ENCODE results near the gene BMP5. TPM values are rescaled to one million over a fixed set of nuclear protein-coding genes. Genes with fewer than 3 reads are reported as not detected.

Gene BMP5
- total RNA-seq, 1 donor from 2014 or later = 0.50 TPM

- TF ChIP-seq CTCF (IDR thresholded peaks at IDR 0.05; ENCODE audit: insufficient read depth, low read depth, low read length) = no peak
- TF ChIP-seq EZH2 (IDR thresholded peaks at IDR 0.05; ENCODE audit: insufficient read depth, low read length) = no peak
- FAIRE-seq = no peak
- no peaks in the 10 kb centered on the region for H3K36me3 Mint-ChIP-seq (ENCODE audit: low read depth, unreplicated experiment)
Observed at GRCh38 chr6:55714831-55715230, 160.6 kb downstream of the BMP5 start.

GRCh38 chr6:55713436-55713835 is 162.0 kb downstream of the BMP5 start:
- no peaks in the 10 kb centered on the region for H3K9me3 ChIP-seq (ENCODE audit: insufficient read depth, low read depth, low read length)
- H3K36me3 ChIP-seq (ENCODE audit: insufficient read depth, low read length) = no peaks in the 10 kb centered on the region
- Mint-ChIP-seq H3K27me3 (ENCODE audit: low read depth, unreplicated experiment) (no peaks in the 10 kb centered on the region), H3K9me3 (ENCODE audit: unreplicated experiment) (no peaks in the 10 kb centered on the region), H3K4me1 (ENCODE audit: low read depth, unreplicated experiment) (peaks cover 2% of the 10 kb centered on the region), H3K36me3 (ENCODE audit: low read depth, unreplicated experiment) (no peaks in the 10 kb centered on the region), H3K27ac (ENCODE audit: unreplicated experiment) (no peak overlapping the region), H3K4me3 (ENCODE audit: unreplicated experiment) (no peak overlapping the region)
- H4K20me1 ChIP-seq (ENCODE audit: insufficient read depth, low read length) = no peaks in the 10 kb centered on the region
- TF ChIP-seq CTCF (IDR thresholded peaks at IDR 0.05; ENCODE audit: insufficient read depth, low read depth, low read length) = no peak
- no peaks in the 10 kb centered on the region for H3K79me2 ChIP-seq (ENCODE audit: insufficient read depth, low read length)
- FAIRE-seq (no peak), DNase-seq (ENCODE audit: low read depth) (no peak)
- H3K27ac ChIP-seq (ENCODE audit: low read depth, low read length) = no peak overlapping the region
- no peak overlapping the region for H3K4me2 ChIP-seq (ENCODE audit: low read length)
- no peak overlapping the region for H3K4me3 ChIP-seq (ENCODE audit: insufficient read depth, low read depth, low read length)
- no peaks in the 10 kb centered on the region for H3K4me1 ChIP-seq (ENCODE audit: insufficient read depth, low read length)
- H3K9ac ChIP-seq (ENCODE audit: low read length) = no peak overlapping the region
- H3K27me3 ChIP-seq (ENCODE audit: insufficient read depth, low read length) = no peaks in the 10 kb centered on the region
- H2AFZ ChIP-seq (ENCODE audit: low read depth, low read length) = no peak overlapping the region

More at GRCh38 chr6:55714831-55715230, 160.6 kb downstream of the BMP5 start:
- Histone ChIP-seq H3K27ac (ENCODE audit: low read depth, low read length) (no peak overlapping the region), H2AFZ (ENCODE audit: low read depth, low read length) (no peak overlapping the region), H3K9me3 (ENCODE audit: insufficient read depth, low read depth, low read length) (no peaks in the 10 kb centered on the region), H3K4me1 (ENCODE audit: insufficient read depth, low read length) (no peaks in the 10 kb centered on the region), H3K79me2 (ENCODE audit: insufficient read depth, low read length) (no peaks in the 10 kb centered on the region), H3K36me3 (ENCODE audit: insufficient read depth, low read length) (no peaks in the 10 kb centered on the region), H4K20me1 (ENCODE audit: insufficient read depth, low read length) (no peaks in the 10 kb centered on the region), H3K4me2 (ENCODE audit: low read length) (no peak overlapping the region), H3K27me3 (ENCODE audit: insufficient read depth, low read length) (no peaks in the 10 kb centered on the region), H3K9ac (ENCODE audit: low read length) (no peak overlapping the region), H3K4me3 (ENCODE audit: insufficient read depth, low read depth, low read length) (no peak overlapping the region)
- Mint-ChIP-seq H3K4me3 (ENCODE audit: unreplicated experiment) (no peak overlapping the region), H3K4me1 (ENCODE audit: low read depth, unreplicated experiment) (peaks cover 2% of the 10 kb centered on the region), H3K9me3 (ENCODE audit: unreplicated experiment) (no peaks in the 10 kb centered on the region), H3K27ac (ENCODE audit: unreplicated experiment) (no peak overlapping the region), H3K27me3 (ENCODE audit: low read depth, unreplicated experiment) (no peaks in the 10 kb centered on the region)
- DNase-seq (ENCODE audit: low read depth) = no peak

GRCh38 chr6:55708711-55709110 is 166.7 kb downstream of the BMP5 start:
- Histone ChIP-seq H3K9ac (ENCODE audit: low read length) (no peak overlapping the region), H3K9me3 (ENCODE audit: insufficient read depth, low read depth, low read length) (no peaks in the 10 kb centered on the region), H3K4me2 (ENCODE audit: low read length) (no peak overlapping the region), H3K79me2 (ENCODE audit: insufficient read depth, low read length) (no peaks in the 10 kb centered on the region), H3K36me3 (ENCODE audit: insufficient read depth, low read length) (no peaks in the 10 kb centered on the region), H4K20me1 (ENCODE audit: insufficient read depth, low read length) (no peaks in the 10 kb centered on the region), H3K4me3 (ENCODE audit: insufficient read depth, low read depth, low read length) (no peak overlapping the region), H3K4me1 (ENCODE audit: insufficient read depth, low read length) (peaks cover 5% of the 10 kb centered on the region), H3K27ac (ENCODE audit: low read depth, low read length) (no peak overlapping the region), H3K27me3 (ENCODE audit: insufficient read depth, low read length) (no peaks in the 10 kb centered on the region), H2AFZ (ENCODE audit: low read depth, low read length) (no peak overlapping the region)
- H3K4me3 Mint-ChIP-seq (ENCODE audit: unreplicated experiment) = no peak overlapping the region
- peaks cover 3% of the 10 kb centered on the region for H3K9me3 Mint-ChIP-seq (ENCODE audit: unreplicated experiment)
- H3K4me1 Mint-ChIP-seq (ENCODE audit: low read depth, unreplicated experiment) = peaks cover 2% of the 10 kb centered on the region
- H3K36me3 Mint-ChIP-seq (ENCODE audit: low read depth, unreplicated experiment) = no peaks in the 10 kb centered on the region
- DNase-seq (ENCODE audit: low read depth) (no peak), FAIRE-seq (no peak)
- H3K27ac Mint-ChIP-seq (ENCODE audit: unreplicated experiment) = no peak overlapping the region
- H3K27me3 Mint-ChIP-seq (ENCODE audit: low read depth, unreplicated experiment) = no peaks in the 10 kb centered on the region
- TF ChIP-seq CTCF (IDR thresholded peaks at IDR 0.05; ENCODE audit: insufficient read depth, low read depth, low read length) = no peak
- no peak for TF ChIP-seq EZH2 (IDR thresholded peaks at IDR 0.05; ENCODE audit: insufficient read depth, low read length)
